ENCODE data around the gene ADAMTS20. TPM values are rescaled to one million over a fixed set of nuclear protein-coding genes. Genes with fewer than 3 reads are reported as not detected.
"Not testable (repeated sequence)": the region's sequence is repeated elsewhere in the genome, so short reads cannot be mapped to it uniquely, and the experiment has no call there.

Gene ADAMTS20
- total RNA-seq, 1 donor from 2014 or later = 0.19 TPM

GRCh38 chr12:43378448-43378847 is 173.6 kb downstream of the ADAMTS20 start:
- H3K27me3 Mint-ChIP-seq = no peaks in the 10 kb centered on the region
- H3K27ac Mint-ChIP-seq = no peak overlapping the region
- no peak for DNase-seq (ENCODE audit: low spot score, unreplicated experiment)
- H3K4me3 Mint-ChIP-seq (ENCODE audit: low read depth) = no peak overlapping the region
- H3K9me3 Mint-ChIP-seq (ENCODE audit: low read depth) = peaks cover 12% of the 10 kb centered on the region
- H3K4me1 Mint-ChIP-seq (ENCODE audit: low read depth) = peaks cover 4% of the 10 kb centered on the region
- H3K36me3 Mint-ChIP-seq (ENCODE audit: insufficient read depth) = peaks cover 1% of the 10 kb centered on the region
- TF ChIP-seq CTCF (IDR thresholded peaks at IDR 0.05; ENCODE audit: unreplicated experiment) = no peak

GRCh38 chr12:43370263-43370662 is 181.7 kb downstream of the ADAMTS20 start:
- Mint-ChIP-seq H3K27ac (no peak overlapping the region), H3K4me1 (ENCODE audit: low read depth) (no peaks in the 10 kb centered on the region), H3K36me3 (ENCODE audit: insufficient read depth) (no peaks in the 10 kb centered on the region), H3K4me3 (ENCODE audit: low read depth) (no peak overlapping the region), H3K9me3 (ENCODE audit: low read depth) (no peaks in the 10 kb centered on the region), H3K27me3 (no peaks in the 10 kb centered on the region)
- TF ChIP-seq CTCF (IDR thresholded peaks at IDR 0.05; ENCODE audit: unreplicated experiment) = no peak
- DNase-seq (ENCODE audit: low spot score, unreplicated experiment) = no peak

- Mint-ChIP-seq H3K9me3 (ENCODE audit: low read depth) (peaks cover 3% of the 10 kb centered on the region), H3K36me3 (ENCODE audit: insufficient read depth) (no peaks in the 10 kb centered on the region), H3K4me3 (ENCODE audit: low read depth) (no peak overlapping the region), H3K27me3 (no peaks in the 10 kb centered on the region), H3K27ac (no peak overlapping the region), H3K4me1 (ENCODE audit: low read depth) (no peaks in the 10 kb centered on the region)
- no peak for DNase-seq (ENCODE audit: low spot score, unreplicated experiment)
- no peak for TF ChIP-seq CTCF (IDR thresholded peaks at IDR 0.05; ENCODE audit: unreplicated experiment)
Measured at GRCh38 chr12:43362910-43363694, 188.9 kb downstream of the ADAMTS20 start.

- Mint-ChIP-seq H3K9me3 (ENCODE audit: low read depth) (peaks cover 3% of the 10 kb centered on the region), H3K4me1 (ENCODE audit: low read depth) (no peaks in the 10 kb centered on the region), H3K4me3 (ENCODE audit: low read depth) (no peak overlapping the region), H3K27me3 (no peaks in the 10 kb centered on the region), H3K36me3 (ENCODE audit: insufficient read depth) (no peaks in the 10 kb centered on the region), H3K27ac (no peak overlapping the region)
- DNase-seq (ENCODE audit: low spot score, unreplicated experiment) = no peak
- no peak for TF ChIP-seq CTCF (IDR thresholded peaks at IDR 0.05; ENCODE audit: unreplicated experiment)
Measured at GRCh38 chr12:43361031-43361710, 190.8 kb downstream of the ADAMTS20 start.

- not testable (repeated sequence) for H3K27ac Mint-ChIP-seq; H3K4me3 Mint-ChIP-seq (ENCODE audit: low read depth); H3K36me3 Mint-ChIP-seq (ENCODE audit: insufficient read depth); H3K27me3 Mint-ChIP-seq; DNase-seq (ENCODE audit: low spot score, unreplicated experiment); H3K4me1 Mint-ChIP-seq (ENCODE audit: low read depth); H3K9me3 Mint-ChIP-seq (ENCODE audit: low read depth)
Measured at GRCh38 chr12:43360001-43360400, 192.0 kb downstream of the ADAMTS20 start.
